ENCODE results near the gene TMEM192.
"Not testable (repeated sequence)": the region's sequence is repeated elsewhere in the genome, so short reads cannot be mapped to it uniquely, and the experiment has no call there.

Gene TMEM192

GRCh38 chr4:165088366-165088765 is 24.3 kb downstream of the TMEM192 start:
- no peak for DNase-seq

GRCh38 chr4:165085946-165086345 is 26.7 kb downstream of the TMEM192 start:
- no peak for DNase-seq

- DNase-seq: not testable (repeated sequence)
These were observed 27.9 kb downstream of the TMEM192 start for GRCh38 chr4:165084787-165085186.

- no peak for DNase-seq
These were observed 33.2 kb downstream of the TMEM192 start for GRCh38 chr4:165079476-165079875.

GRCh38 chr4:165077034-165077578 is 35.6 kb downstream of the TMEM192 start:
- DNase-seq: no peak

- not testable (repeated sequence) for DNase-seq
These were observed 39.3 kb downstream of the TMEM192 start for GRCh38 chr4:165073346-165073745.

- DNase-seq: no peak
These were observed 42.1 kb downstream of the TMEM192 start for GRCh38 chr4:165070560-165070959.

- DNase-seq: no peak
These were observed 51.7 kb downstream of the TMEM192 start for GRCh38 chr4:165060938-165061337.

GRCh38 chr4:165059386-165059785 is 53.3 kb downstream of the TMEM192 start:
- DNase-seq: no peak

- DNase-seq: no peak
These were observed 54.0 kb downstream of the TMEM192 start for GRCh38 chr4:165058666-165059065.

GRCh38 chr4:165055601-165056000 is 57.1 kb downstream of the TMEM192 start:
- no peak for DNase-seq

GRCh38 chr4:165053645-165054044 is 59.0 kb downstream of the TMEM192 start, which contains the start of gene TRIM75:
Gene TRIM75, plus strand, starts transcription at chr4:165053866. Its CDS starts 5,282 bp downstream, at chr4:165059148.
- DNase-seq: no peak

GRCh38 chr4:165052627-165053026 is 60.0 kb downstream of the TMEM192 start:
- DNase-seq: no peak

- no peak for DNase-seq
These were observed 64.5 kb downstream of the TMEM192 start for GRCh38 chr4:165048170-165048569.

- no peak for DNase-seq
These were observed 81.0 kb downstream of the TMEM192 start, which contains the start of gene TRIM60 for GRCh38 chr4:165031436-165032211. Gene TRIM60, plus strand, starts transcription at chr4:165031999. Its CDS starts 8,074 bp downstream, at chr4:165040073.

GRCh38 chr4:165027762-165028402 is 84.8 kb downstream of the TMEM192 start:
- no peak for DNase-seq

GRCh38 chr4:165025782-165026181 is 86.9 kb downstream of the TMEM192 start:
- DNase-seq: not testable (repeated sequence)

Data from CD4-positive, alpha-beta T cell treated with Interleukin-1 beta for 1 hour (primary cell).